Activated T-helper 2 cell treated with anti-CD3 and anti-CD28 coated beads, Interferon-gamma antibody, Interleukin-2, Interleukin-4, amounts not matched to agents 10 μg/mL and 5 μg/mL and 100 μg/mL, durations not matched to agents 14 hours and 24 hours and 36 hours (primary cell): ENCODE measurements around the gene PRKCZ. TPM values are rescaled to one million over a fixed set of nuclear protein-coding genes. Genes with fewer than 3 reads are reported as not detected.

ENCODE experiments used
- DNase-seq: peaks from one replicate; pipeline ENCODE4 v3.0.0; 2021; ENCODE audit warnings: low spot score
- H3K27ac Mint-ChIP-seq: one replicate; pipeline ENCODE4 v1.8.0; 2021; ENCODE audit warnings: mixed read lengths
- H3K27me3 Mint-ChIP-seq: one replicate; pipeline ENCODE4 v1.8.0; 2021; ENCODE audit warnings: low read depth, mixed read lengths
- H3K36me3 Mint-ChIP-seq: one replicate; pipeline ENCODE4 v1.8.0; 2021; ENCODE audit warnings: low read depth, mixed read lengths
- H3K4me1 Mint-ChIP-seq: one replicate; pipeline ENCODE4 v1.8.0; 2021; ENCODE audit warnings: low read depth, mixed read lengths
- H3K4me3 Mint-ChIP-seq: one replicate; pipeline ENCODE4 v1.8.0; 2021; ENCODE audit warnings: low read depth, mild to moderate bottlenecking, moderate library complexity, mixed read lengths
- H3K9me3 Mint-ChIP-seq: one replicate; pipeline ENCODE4 v1.8.0; 2021; ENCODE audit warnings: mixed read lengths
- intact Hi-C: fragments of 100-400 bp; cut with micrococcal nuclease; formaldehyde crosslinking; loops from one replicate; pipeline ENCODE4 v1.15.1; 2023
- total RNA-seq: library from RNA; stranded (reverse); gene quantifications from 2 replicates; pipeline ENCODE4 v1.2.3, GENCODE V29; 2022

Gene PRKCZ
- 3.6 and 4.5 TPM in 2 replicates for total RNA-seq

DNA sequence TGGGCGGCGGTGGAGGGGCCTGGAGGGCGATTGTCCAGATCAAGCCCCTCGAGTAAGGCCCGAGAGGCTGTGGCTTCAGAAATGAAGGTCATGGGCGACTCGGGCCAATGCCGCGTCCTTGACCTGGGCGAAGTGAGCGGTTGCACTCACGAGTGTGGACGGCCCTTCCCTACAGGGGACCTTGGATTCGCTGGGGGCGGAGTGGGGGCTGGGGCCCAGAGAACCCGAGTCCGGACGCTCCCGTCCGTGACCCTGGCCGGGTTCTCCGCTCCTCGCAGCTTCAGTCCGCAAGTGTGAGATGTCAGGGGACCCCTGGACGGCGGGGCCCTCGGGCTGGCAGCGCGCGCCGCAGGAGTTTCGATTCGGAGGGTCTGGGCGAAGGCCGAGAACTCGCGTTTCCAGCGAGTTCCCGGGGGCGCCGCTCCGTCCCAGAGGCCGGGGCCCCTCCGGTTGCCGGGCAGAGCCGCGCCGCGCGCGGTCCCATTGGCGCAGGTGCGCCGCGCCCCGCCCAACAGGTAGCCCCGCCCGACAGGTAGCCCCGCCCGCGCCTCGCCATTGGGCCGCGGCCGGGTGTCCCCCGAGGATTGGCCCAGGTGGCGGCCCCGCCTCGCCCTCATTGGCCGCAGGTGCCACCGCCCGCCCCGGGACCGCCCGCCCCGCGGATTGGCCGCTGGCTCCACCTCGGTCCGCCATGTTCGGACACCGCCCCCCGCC lies at the start of gene PRKCZ:
Gene PRKCZ (plus strand): TSS at position 694 of the 714 bp plus-strand sequence. CDS start 220 bp downstream, outside the sequence.
- peak within 1 kb of the TSS; percentile 77 for H3K4me3 Mint-ChIP-seq
- no peak within 1 kb of the TSS for H3K27ac Mint-ChIP-seq
- intact Hi-C loops = loop anchor here (5.0 kb wide), 1 partner anchor 108 kb away; no protein-coding TSS in a partner anchor
- peaks cover 10% of the 10 kb centered on the region for H3K4me1 Mint-ChIP-seq
- H3K9me3 Mint-ChIP-seq = no peaks in the 10 kb centered on the region
- peak; percentile 72 for DNase-seq
- peaks cover 29% of the 10 kb centered on the region for H3K27me3 Mint-ChIP-seq
- no peaks in the 10 kb centered on the region for H3K36me3 Mint-ChIP-seq

DNA sequence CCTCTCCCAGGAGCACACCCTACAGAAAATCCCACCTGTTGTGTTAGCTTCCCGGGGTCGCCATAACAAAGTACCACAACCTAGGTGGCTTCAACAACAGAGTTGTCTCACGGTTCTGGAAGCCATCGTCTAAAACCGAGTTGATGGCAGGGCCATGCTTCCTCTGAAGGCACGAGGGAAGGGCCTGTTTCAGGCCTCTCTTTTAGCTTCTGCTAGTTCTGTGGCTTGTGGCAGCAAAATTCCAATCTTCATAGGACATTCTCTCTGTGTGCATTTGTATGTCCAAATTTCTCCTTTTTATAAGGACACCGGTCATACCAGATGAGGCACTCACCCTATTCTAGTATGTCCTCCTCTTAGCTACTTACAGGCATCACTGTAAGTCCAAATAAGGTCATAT lies 49.8 kb upstream of the PRKCZ start:
- no peaks in the 10 kb centered on the region for H3K36me3 Mint-ChIP-seq
- no peak overlapping the region for H3K4me3 Mint-ChIP-seq
- no peak for DNase-seq
- H3K4me1 Mint-ChIP-seq = peaks cover 7% of the 10 kb centered on the region
- H3K27ac Mint-ChIP-seq = no peak overlapping the region
- intact Hi-C loops = no loop called here
- H3K9me3 Mint-ChIP-seq = no peaks in the 10 kb centered on the region
- H3K27me3 Mint-ChIP-seq = peaks cover 35% of the 10 kb centered on the region

DNA sequence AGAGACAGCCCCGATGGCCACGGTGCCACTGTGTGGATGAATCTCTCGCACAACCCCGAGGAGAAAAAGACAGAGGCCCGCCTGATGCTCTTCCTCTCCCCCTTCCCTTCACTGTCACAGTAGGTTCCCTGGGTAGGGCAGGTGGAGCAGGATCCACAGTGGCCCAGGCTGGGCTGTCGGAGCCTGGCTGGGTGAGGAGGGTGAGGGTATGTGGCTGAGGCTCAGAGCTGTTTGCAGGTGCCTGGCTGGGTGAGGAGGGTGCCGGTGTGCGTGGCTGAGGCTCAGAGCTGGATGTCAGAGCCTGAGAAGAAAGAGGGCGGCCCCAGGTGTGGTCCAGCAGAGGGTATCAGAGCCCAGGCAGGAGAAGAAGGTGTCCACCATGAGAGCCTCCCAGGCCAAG lies 49.4 kb upstream of the PRKCZ start:
- no peaks in the 10 kb centered on the region for H3K9me3 Mint-ChIP-seq
- intact Hi-C loops = no loop called here

DNA sequence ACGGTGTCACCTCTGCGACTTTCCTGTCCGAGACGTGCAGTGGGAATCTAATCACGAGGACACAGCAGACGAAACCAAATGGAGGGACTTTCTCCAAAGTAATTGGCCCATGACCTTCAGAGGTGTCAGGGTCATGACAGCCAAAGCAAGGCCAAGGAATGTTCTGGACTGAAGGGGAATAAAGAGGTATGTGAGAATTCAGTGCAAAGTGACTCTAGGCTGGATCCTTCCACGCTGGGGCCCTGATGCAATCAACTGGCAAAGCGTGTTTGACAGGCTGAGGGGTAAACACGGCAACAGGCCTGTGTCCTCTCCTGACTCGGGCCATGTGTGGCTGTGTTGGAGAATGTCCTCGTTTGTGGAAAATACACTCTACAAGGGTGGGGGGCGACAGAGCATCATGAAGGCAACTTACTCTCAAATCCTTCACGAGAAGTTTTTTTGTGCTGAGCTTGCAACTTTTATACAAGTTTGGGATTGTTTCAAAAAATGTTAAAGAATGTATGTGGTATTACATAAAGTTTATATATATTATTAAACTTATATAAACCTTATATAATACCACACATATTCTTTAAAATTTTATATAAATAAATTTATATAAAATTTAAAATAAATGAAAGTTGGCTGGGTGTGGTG lies 48.3 kb upstream of the PRKCZ start:
- Mint-ChIP-seq H3K27me3 (peaks cover 41% of the 10 kb centered on the region), H3K9me3 (no peaks in the 10 kb centered on the region), H3K4me1 (no peaks in the 10 kb centered on the region), H3K36me3 (no peaks in the 10 kb centered on the region), H3K4me3 (no peak overlapping the region), H3K27ac (no peak overlapping the region)
- no peak for DNase-seq
- intact Hi-C loops = no loop called here

More for the DNA sequence above, 49.4 kb upstream of the PRKCZ start:
- no peak overlapping the region for H3K4me3 Mint-ChIP-seq
- H3K27ac Mint-ChIP-seq = no peak overlapping the region
- H3K4me1 Mint-ChIP-seq = peaks cover 7% of the 10 kb centered on the region
- H3K27me3 Mint-ChIP-seq = peaks cover 39% of the 10 kb centered on the region
- H3K36me3 Mint-ChIP-seq = no peaks in the 10 kb centered on the region
- no peak for DNase-seq

DNA sequence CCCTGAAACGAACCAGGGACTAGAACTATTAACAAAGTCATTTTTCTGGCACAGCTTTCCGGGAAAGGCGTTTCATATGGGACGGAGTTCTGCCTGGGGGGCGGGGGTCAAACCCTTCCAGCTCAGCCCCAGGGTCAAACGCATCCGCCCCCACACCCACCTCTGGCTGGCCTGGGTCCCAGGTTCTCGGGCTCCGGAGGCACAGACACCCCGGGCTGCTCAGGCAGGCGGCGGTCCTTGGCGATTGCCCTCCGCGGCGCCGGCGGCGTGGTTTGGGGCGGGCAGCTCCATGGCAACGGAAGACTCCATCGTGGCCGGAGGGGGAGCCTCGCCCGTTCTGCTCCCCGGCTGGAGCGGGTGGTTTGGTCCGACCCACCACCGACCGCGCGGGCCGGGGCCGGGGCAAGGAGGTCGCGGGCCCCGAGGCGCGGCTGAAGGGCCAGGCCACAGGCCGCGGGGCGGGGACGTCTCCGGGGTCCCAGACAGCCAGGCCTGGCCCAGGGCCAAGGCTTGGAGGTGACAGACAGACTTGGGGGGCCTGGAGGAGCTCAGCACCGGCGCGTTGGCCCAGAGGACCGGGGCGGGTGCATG lies 46.6 kb upstream of the PRKCZ start, which contains the start of gene CFAP74:
Gene CFAP74 (minus strand): TSS at position 246 of the 591 bp plus-strand sequence. CDS start 12,830 bp downstream, outside the sequence.
- Mint-ChIP-seq H3K4me3 (no peak within 1 kb of the TSS), H3K27me3 (peaks cover 36% of the 10 kb centered on the region), H3K4me1 (no peaks in the 10 kb centered on the region), H3K36me3 (no peaks in the 10 kb centered on the region), H3K27ac (no peak within 1 kb of the TSS), H3K9me3 (no peaks in the 10 kb centered on the region)
- intact Hi-C loops = no loop called here
- DNase-seq = no peak

DNA sequence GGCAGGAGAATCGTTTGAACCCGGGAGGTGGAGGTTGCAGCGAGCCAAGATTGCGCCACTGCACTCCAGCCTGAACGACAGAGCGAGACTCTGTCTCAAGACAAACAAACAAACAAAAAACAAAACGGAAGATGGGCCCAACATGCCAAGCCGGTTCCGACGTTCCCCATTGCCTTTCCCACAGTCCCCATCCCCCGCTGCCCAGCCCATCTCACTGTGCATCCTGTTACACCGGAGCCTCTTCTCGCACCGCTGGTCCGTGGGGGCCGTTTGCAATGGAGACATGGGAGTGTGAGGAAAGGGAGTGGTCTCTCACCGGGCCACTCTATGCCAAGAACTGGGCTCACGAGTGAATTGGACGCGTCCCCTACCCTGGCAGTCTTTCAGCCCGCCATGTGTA lies 45.4 kb upstream of the PRKCZ start:
- no peaks in the 10 kb centered on the region for H3K36me3 Mint-ChIP-seq
- H3K27ac Mint-ChIP-seq = no peak overlapping the region
- no peaks in the 10 kb centered on the region for H3K4me1 Mint-ChIP-seq
- no peaks in the 10 kb centered on the region for H3K9me3 Mint-ChIP-seq
- peaks cover 33% of the 10 kb centered on the region for H3K27me3 Mint-ChIP-seq
- intact Hi-C loops = no loop called here
- H3K4me3 Mint-ChIP-seq = no peak overlapping the region
- no peak for DNase-seq

DNA sequence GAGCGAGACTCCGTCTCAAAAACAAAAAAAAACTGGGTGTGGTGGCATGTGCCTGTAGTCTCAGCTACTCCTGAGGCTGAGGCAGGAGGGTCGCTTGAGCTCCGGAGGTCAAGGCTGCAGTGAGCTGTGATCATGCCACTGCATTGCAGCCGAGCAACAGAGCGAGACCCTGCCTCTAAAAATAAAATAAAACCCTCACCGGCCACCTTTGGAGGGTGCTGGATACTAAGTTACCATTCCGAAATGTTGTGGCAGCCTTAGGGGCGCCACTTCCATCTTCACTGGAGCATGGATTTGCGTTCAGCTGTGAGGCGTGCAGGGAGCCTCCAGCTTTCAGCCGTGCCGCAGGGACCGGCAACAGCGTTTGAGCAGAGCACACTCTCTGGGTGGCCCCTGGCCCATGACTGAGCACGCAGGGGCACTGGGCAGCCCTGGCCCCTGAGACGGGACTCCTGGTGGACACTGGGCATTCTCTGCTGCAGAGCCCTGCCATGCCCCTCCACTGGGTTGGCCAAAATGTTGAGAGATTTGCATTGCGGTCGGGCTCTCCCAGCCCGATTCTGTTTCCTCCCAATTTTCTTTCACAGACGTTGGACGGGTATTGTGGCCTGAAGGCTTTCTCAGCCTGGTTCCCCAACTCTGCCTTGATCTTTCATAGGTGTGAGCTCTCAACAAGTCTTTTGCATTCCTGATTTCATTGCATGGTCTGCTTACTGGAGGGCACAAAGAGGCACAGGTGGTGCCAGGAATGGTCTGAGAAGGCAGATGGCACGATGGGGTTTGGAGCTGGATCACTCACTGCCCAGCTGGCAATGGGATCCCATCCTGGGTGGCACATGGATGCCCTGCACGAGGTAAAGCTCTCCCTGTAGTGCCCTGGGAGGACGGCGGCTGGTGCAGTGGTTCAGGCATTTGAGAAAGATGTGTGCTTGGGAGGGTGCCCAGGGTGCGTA lies 40.8 kb upstream of the PRKCZ start:
- Mint-ChIP-seq H3K27me3 (peaks cover 16% of the 10 kb centered on the region), H3K36me3 (no peaks in the 10 kb centered on the region), H3K27ac (no peak overlapping the region), H3K4me1 (no peaks in the 10 kb centered on the region), H3K9me3 (no peaks in the 10 kb centered on the region), H3K4me3 (no peak overlapping the region)
- intact Hi-C loops = no loop called here
- DNase-seq = no peak

DNA sequence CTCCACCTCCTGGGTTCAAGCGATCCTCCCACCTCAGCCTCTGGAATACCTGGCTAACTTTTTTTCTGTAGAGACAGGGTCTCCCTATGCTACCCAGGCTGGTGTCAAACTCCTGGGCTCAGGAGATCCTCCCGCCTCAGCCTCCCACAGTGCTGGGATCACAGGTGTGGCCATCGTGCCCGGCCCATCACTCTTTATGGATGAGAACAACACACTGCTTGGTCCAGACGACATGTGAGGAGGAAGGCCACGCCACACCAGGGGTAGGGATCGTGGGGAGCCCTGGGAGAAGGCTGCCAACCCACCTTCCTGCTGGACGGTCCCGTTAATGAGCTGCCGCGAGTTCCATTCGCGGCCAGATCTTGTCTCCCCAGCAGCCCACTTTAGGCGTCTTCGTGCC lies 36.0 kb upstream of the PRKCZ start:
- Mint-ChIP-seq H3K27me3 (peaks cover 21% of the 10 kb centered on the region), H3K36me3 (no peaks in the 10 kb centered on the region), H3K27ac (no peak overlapping the region), H3K9me3 (no peaks in the 10 kb centered on the region), H3K4me3 (no peak overlapping the region), H3K4me1 (no peaks in the 10 kb centered on the region)
- intact Hi-C loops = no loop called here
- no peak for DNase-seq

DNA sequence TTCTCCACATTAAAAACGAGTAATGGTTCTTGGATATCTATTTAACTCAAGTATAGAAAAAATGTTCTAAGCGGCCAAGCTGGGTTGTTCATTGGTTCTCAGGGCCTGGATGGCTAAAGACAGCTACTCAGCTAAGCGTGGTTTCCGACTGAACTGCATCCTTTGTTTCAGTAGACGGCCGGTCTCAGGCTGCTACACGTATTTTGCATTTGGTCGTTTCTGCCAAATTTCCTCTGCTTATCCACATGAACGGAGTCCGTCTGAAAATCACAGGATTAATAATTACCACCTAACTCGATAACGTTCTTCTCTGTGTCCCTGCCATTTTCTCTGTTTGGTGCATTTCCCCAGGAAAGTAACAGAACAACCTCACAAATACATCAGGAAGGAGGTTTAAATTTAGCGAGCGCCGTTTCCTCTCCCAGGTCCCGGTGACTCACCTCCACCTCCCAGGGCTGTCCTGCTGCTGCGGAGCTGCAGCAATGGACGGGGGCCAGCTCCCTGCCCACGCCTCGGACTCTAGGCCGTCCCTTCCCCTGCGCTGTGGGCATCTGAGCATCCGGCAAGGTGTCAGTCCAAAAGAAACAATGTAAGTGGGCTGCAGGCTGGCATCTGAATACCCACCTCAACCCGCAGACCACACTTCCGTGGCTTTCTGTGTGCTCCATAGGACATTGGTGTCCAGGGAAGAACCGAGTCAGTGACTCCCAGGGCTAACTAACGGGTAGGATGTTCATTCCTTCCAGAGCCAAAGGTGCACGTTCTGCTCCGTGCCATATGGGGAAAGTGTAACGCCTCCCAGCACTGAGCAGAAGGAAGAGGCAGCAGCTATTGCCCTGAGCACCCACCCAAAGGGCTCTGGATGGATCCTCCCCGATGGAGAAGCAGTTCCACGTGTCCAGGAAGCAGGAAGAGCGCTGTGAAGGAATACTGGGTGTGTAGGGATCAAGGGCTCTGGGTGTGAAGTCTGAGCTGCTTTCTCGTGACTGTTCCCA lies 35.2 kb upstream of the PRKCZ start:
- Mint-ChIP-seq H3K4me3 (no peak overlapping the region), H3K27ac (no peak overlapping the region), H3K9me3 (no peaks in the 10 kb centered on the region), H3K36me3 (no peaks in the 10 kb centered on the region), H3K27me3 (peaks cover 25% of the 10 kb centered on the region), H3K4me1 (no peaks in the 10 kb centered on the region)
- intact Hi-C loops = no loop called here
- DNase-seq = no peak

DNA sequence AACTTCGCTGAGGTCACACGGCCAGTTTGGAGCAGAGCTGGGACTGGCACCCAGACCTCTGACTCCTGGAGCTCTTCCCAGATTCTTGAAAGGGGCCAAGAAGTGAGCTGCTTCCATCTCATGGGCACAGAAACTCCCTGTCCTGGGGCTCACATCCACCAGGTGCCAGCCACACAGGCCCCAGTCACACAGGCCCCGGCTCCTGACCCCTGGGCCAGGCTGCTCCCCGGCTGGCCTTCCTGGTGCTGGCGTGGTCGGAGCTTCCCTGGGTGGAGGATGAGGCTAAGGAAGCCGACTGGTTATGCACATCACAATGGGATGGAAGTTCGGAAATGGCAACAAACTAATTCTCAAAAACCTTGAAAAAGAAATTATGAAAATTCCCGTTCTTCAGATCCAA lies 34.1 kb upstream of the PRKCZ start:
- intact Hi-C loops = no loop called here
- Mint-ChIP-seq H3K9me3 (no peaks in the 10 kb centered on the region), H3K27ac (no peak overlapping the region), H3K36me3 (no peaks in the 10 kb centered on the region), H3K4me1 (no peaks in the 10 kb centered on the region), H3K4me3 (no peak overlapping the region), H3K27me3 (peaks cover 30% of the 10 kb centered on the region)
- DNase-seq = no peak

DNA sequence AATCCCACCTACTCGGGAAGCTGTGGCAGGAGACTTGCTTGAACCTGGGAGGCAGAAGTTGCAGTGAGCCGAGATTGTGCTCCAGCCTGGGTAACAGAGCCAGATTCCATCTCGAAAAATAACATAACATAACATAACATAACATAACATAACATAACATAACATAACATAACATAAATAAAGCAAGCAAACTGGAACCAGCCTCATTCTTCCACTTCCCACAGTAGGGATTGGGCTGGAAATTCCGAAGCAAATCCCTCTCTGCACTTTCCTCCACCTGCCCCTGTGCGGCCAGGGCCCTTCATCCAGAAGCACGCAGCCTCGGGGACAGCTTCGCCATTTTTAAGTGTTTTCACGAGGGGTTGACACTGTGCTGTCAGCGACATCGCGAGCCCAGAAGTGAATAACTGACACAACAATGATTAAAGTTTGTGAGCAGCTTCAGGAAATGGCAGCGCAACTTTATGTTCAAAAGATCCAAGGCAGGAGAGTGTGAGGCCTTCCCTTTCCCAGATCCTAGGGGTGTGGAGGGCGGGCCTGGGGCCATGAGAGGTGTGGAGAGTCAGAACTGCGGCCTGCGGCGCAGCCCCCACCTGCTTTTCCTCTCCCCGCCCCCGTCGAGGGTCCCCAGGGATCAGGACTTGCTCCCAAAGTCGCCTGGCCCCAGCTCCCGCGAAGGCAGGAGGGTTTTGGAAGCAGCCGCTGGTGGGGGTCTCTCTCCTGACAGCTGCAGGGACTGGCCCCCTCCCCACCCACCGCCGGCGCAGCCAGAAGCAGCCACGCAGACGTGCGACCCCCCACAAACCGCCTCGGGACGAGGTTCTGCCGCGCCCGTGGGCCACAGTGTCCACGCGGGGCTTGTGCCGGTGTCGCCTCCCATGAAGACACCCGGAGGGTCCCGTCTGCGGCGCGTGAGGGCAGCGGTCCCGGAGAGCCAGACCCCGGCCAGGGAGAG lies 31.7 kb upstream of the PRKCZ start:
- Mint-ChIP-seq H3K4me3 (no peak overlapping the region), H3K27me3 (peaks cover 34% of the 10 kb centered on the region), H3K9me3 (no peaks in the 10 kb centered on the region), H3K27ac (no peak overlapping the region), H3K4me1 (no peaks in the 10 kb centered on the region), H3K36me3 (no peaks in the 10 kb centered on the region)
- intact Hi-C loops = no loop called here
- DNase-seq = no peak
